Measurements from ENCODE around the gene ADAMTS10.

ADAMTS10 gene

GRCh38 chr19:8630796-8631424 lies 20.4 kb upstream of the ADAMTS10 start:
- Histone ChIP-seq H3K4me3 (ENCODE audit: low read length) (no peak overlapping the region), H3K79me2 (ENCODE audit: control insufficient read depth, low read length) (no peaks in the 10 kb centered on the region), H3F3A (ENCODE audit: control insufficient read depth, insufficient read depth) (no peaks in the 10 kb centered on the region), H3K27me3 (ENCODE audit: control insufficient read depth, low read length) (no peaks in the 10 kb centered on the region), H3K4me2 (ENCODE audit: low read length) (no peak overlapping the region), H3K36me3 (ENCODE audit: control insufficient read depth, low read length) (no peaks in the 10 kb centered on the region), H3K9me2 (replicated peaks; ENCODE audit: control insufficient read depth, low read length) (no peaks in the 10 kb centered on the region), H3K4me1 (ENCODE audit: control insufficient read depth, low read length) (no peaks in the 10 kb centered on the region), H3K9me3 (ENCODE audit: control insufficient read depth, insufficient read depth, low read length) (no peaks in the 10 kb centered on the region), H4K20me1 (ENCODE audit: control insufficient read depth, insufficient read depth, low read depth, low read length) (no peaks in the 10 kb centered on the region), H3K27ac (ENCODE audit: low read depth, low read length) (no peak overlapping the region)
- TF ChIP-seq CTCF (IDR thresholded peaks at IDR 0.05; ENCODE audit: low read depth, low read length, poor library complexity, severe bottlenecking) (no peak), EZH2phosphoT487 (IDR thresholded peaks at IDR 0.05; ENCODE audit: borderline replicate concordance, low read length) (no peak)

GRCh38 chr19:8629996-8630683 lies 19.6 kb upstream of the ADAMTS10 start, which contains the start of gene NFILZ:
TSS of gene NFILZ (plus strand) at chr19:8630633. CDS start at chr19:8676766, 46,133 bp downstream.
- H3K4me1 ChIP-seq (ENCODE audit: control insufficient read depth, low read length): no peaks in the 10 kb centered on the region
- no peaks in the 10 kb centered on the region for H3K79me2 ChIP-seq (ENCODE audit: control insufficient read depth, low read length)
- no peaks in the 10 kb centered on the region for H3K27me3 ChIP-seq (ENCODE audit: control insufficient read depth, low read length)
- no peak within 1 kb of the TSS for H3K4me2 ChIP-seq (ENCODE audit: low read length)
- no peak for TF ChIP-seq CTCF (IDR thresholded peaks at IDR 0.05; ENCODE audit: low read depth, low read length, poor library complexity, severe bottlenecking)
- no peak for TF ChIP-seq EZH2phosphoT487 (IDR thresholded peaks at IDR 0.05; ENCODE audit: borderline replicate concordance, low read length)
- no peaks in the 10 kb centered on the region for H3F3A ChIP-seq (ENCODE audit: control insufficient read depth, insufficient read depth)
- H3K27ac ChIP-seq (ENCODE audit: low read depth, low read length): no peak within 1 kb of the TSS
- H3K9me3 ChIP-seq (ENCODE audit: control insufficient read depth, insufficient read depth, low read length): no peaks in the 10 kb centered on the region
- H3K9me2 ChIP-seq (replicated peaks; ENCODE audit: control insufficient read depth, low read length): no peaks in the 10 kb centered on the region
- H4K20me1 ChIP-seq (ENCODE audit: control insufficient read depth, insufficient read depth, low read depth, low read length): no peaks in the 10 kb centered on the region
- no peaks in the 10 kb centered on the region for H3K36me3 ChIP-seq (ENCODE audit: control insufficient read depth, low read length)
- no peak within 1 kb of the TSS for H3K4me3 ChIP-seq (ENCODE audit: low read length)

- Histone ChIP-seq H4K20me1 (ENCODE audit: control insufficient read depth, insufficient read depth, low read depth, low read length) (no peaks in the 10 kb centered on the region), H3K9me2 (replicated peaks; ENCODE audit: control insufficient read depth, low read length) (no peaks in the 10 kb centered on the region), H3K9me3 (ENCODE audit: control insufficient read depth, insufficient read depth, low read length) (no peaks in the 10 kb centered on the region), H3K36me3 (ENCODE audit: control insufficient read depth, low read length) (no peaks in the 10 kb centered on the region), H3K27me3 (ENCODE audit: control insufficient read depth, low read length) (no peaks in the 10 kb centered on the region), H3K4me3 (ENCODE audit: low read length) (no peak overlapping the region), H3K79me2 (ENCODE audit: control insufficient read depth, low read length) (no peaks in the 10 kb centered on the region), H3F3A (ENCODE audit: control insufficient read depth, insufficient read depth) (no peaks in the 10 kb centered on the region), H3K27ac (ENCODE audit: low read depth, low read length) (no peak overlapping the region), H3K4me2 (ENCODE audit: low read length) (no peak overlapping the region), H3K4me1 (ENCODE audit: control insufficient read depth, low read length) (no peaks in the 10 kb centered on the region)
- no peak for TF ChIP-seq CTCF (IDR thresholded peaks at IDR 0.05; ENCODE audit: low read depth, low read length, poor library complexity, severe bottlenecking)
- no peak for TF ChIP-seq EZH2phosphoT487 (IDR thresholded peaks at IDR 0.05; ENCODE audit: borderline replicate concordance, low read length)
These were observed 18.7 kb upstream of the ADAMTS10 start for GRCh38 chr19:8629184-8629583.

All from DOHH2 (cell line).